Uterus (tissue), 2 donors: ENCODE measurements around the gene HSFX4.
"Not testable (repeated sequence)": the region's sequence is repeated elsewhere in the genome, so short reads cannot be mapped to it uniquely, and the experiment has no call there.

Source experiments
- CTCF ChIP-seq, 4 experiments: fragments of 200-600 bp in 2 of 4; fragments of 450-650 bp in 2 of 4; sonication (generic) in 2 of 4; IDR thresholded peaks; one replicate each; pipeline ENCODE4 v1.5.1; 2016 to 2019; ENCODE audit warnings: antibody characterized with exemption in 4 of 4, mild to moderate bottlenecking in 2 of 4, moderate library complexity in 1 of 4
- POLR2A ChIP-seq, 2 donors: fragments of 450-650 bp; IDR thresholded peaks; one replicate each; pipeline ENCODE4 v1.6.1; 2016; ENCODE audit warnings: antibody characterized with exemption in 2 of 2, mild to moderate bottlenecking in 1 of 2, moderate library complexity in 1 of 2

- not testable (repeated sequence) for TF ChIP-seq CTCF, POLR2A (IDR thresholded peaks at IDR 0.05)
These were observed 8.0 kb downstream of the HSFX4 start for GRCh38 chrX:149937328-149937727.
